GM19351 (cell line): Measurements from ENCODE around the gene NVL.
"Not testable (repeated sequence)": the region's sequence is repeated elsewhere in the genome, so short reads cannot be mapped to it uniquely, and the experiment has no call there.

Source experiments
- ATAC-seq: cut with Tn5 transposase; IDR thresholded peaks from one replicate; pipeline ENCODE4 v1.9.1; 2021; ENCODE audit warnings: mild to moderate bottlenecking, moderate library complexity; ENCODE audit not compliant: unreplicated experiment

NVL gene

DNA sequence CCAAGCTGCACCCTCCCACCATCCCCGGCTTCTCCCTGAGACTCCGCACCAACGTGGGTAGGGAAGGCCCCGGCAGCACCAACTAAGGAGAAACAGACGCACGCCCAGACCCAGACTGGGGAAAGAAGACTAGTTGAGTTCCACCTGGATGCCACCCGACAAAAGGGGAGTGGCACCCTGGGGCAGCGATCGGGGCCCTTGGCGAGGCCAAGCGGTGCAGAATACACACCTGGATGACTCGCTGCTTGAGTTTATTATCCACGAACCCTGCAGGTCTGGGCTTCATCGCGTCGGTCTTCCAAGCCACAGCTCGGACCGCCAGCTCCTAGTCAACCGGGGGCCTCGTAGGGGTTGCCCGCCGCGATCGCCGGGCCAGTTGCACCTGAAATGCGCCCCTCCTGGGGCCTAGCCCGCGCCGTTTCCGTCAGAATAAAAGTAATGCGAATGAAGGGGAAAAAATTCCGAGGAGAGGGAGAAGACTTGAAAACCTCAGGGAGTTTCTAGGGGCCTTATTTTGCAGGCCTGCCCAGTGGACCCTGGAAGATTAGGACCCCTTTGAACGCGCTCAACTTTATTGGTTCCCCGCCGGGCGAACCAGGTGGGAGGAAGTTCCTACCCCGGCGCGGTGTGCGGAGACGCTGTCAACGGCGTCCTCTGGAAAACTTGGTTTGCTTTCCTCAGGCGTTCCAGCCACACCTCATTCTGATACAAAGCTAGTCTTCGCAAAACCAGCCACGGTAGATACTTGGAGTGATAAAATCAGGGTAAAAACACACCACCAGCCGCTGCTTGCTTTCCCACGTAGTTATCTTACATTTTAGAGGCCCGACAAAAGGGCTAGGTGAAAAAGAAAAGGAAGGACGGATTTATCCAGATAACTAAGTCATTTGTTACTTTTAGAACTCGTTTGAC is at the start of gene NVL:
TSS of gene NVL (minus strand) at position 331 of the 912 bp plus-strand sequence. CDS start at position 286, 45 bp downstream.
- peak; percentile 81 for ATAC-seq

DNA sequence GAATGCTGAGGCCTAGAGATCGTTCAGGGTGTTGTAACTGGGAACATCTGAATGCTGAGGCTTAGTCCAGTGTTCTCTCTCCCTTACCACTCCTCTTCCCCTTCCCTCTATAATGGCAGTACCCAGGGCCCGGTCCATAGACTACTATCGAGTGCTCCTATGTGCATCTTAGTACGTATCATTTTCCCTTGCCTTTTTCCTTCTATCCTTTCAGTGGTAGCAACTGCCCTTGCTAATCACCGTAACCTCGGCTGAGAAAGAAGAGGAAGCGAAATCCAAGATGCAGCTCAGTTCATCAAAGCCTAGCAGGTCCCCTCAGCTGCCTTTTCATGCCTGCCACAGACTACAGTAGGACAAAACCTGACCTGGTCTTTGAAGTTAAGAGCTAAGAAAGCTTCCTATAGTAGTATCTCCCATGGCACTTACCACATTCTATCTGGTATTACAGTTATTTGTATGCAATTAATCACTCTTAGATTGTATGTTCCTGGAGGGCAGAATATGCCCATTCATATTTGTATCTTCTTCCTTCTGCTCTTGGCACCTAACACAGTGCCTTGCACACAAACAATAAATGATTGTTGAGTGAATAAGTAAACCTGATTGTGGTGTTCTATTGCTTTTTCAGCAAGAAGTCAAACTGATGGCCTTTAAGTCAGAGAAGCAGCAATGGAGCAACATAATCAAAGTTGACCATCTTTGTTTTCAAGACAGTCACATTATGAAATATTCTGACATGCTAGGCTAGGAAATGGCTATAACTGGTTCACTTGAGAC is 49.1 kb upstream of the NVL start:
- peak; percentile 40 for ATAC-seq

DNA sequence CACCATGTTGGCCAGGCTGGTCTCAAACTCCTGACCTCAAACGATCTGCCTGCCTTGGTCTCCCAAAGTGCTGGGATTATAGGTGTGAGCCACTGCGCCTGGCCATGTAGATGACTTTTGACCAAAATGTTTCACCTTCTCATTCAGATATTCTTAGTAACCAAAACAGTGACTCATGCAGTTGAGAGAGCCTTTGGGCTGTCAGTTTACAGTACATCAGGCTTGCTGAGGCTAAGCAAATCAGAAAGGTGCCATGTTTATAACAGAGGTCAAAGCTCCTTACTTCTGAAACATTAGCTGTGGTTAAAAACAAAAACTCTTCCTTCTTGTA is 47.7 kb upstream of the NVL start:
- ATAC-seq: peak; percentile 68

DNA sequence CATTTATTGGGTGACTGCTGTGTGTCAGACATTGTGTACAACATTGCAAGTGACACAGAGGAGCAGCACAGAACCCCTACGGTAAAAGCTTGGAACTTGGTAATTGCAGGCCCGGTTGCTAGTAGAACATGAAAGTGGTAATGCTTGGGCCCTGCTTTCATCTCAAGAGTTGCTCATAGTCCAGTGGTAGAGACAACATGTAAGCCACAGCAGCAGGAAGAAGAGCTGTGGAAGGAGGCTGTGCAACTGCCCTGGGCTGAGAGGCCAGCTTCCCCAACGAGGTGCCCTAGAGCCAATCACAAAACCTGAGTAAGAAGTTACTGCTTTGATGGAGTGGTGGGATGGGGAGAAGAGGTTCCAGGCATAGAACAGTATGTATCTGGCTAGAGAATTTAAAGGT is 45.1 kb upstream of the NVL start:
- ATAC-seq: no peak

DNA sequence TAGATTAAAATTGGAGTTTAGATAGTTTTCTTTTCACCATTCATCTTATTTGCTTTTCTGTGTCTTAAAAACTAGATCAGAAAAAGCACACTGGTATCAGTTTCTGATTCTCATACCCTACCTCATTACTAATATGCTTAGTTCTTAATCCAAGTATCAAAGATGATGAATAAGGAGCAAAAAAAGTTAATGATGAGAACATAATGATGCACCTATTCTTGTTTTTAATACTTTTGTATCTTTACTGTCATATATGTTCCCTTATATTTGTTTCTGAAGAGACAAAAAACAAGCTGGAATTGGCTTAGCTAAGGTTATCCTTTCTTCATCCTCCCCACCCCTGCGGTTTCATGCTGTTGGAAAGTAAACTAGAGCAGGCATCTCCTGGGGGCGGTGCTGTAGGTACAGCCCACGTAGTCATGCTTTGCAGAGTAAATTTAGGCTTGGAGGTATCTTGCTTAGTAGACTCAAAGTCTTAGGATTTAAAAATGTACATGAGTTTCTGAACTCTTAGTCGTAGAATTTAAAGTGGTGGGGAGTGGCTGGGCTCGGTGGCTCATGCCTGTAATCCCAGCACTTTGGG is 43.1 kb upstream of the NVL start:
- no peak for ATAC-seq

DNA sequence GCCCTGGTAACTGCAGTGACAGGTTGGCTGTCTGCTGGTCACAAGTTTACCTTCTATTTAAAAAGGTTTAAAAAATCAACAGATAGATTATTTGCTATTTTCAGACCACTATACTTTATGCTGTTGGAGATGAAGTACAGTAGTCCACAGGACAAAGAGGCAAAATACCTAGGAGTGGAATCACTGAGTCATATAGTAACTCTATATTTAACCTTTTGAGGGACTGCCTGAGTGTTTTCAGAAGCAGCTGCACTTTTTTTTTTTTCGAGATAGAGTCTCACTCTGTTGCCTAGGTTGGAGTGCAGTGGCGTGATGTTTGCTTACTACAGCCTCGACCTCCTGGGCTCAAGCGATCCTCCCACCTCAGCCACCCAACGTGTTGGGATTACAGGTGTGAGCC is 38.4 kb upstream of the NVL start:
- ATAC-seq: peak; percentile 92

DNA sequence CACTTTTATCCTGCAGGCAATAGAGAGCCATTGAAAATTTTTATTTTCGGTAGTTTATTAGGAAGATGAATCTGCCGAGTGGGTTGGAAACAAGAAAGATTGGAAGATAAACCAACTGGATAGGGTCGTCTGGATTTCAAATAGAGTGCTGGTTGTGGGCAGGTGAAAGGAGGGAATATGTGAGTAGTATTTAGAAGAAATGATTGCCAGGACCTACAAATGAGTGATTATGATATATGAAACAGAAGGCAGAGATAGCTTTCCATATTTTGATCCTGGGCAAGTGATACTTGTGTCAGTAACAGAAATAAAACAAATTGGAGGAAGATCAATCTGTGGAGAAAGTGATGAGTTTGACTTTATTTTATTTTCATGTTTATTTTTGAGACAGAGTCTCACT is 29.2 kb upstream of the NVL start:
- no peak for ATAC-seq

DNA sequence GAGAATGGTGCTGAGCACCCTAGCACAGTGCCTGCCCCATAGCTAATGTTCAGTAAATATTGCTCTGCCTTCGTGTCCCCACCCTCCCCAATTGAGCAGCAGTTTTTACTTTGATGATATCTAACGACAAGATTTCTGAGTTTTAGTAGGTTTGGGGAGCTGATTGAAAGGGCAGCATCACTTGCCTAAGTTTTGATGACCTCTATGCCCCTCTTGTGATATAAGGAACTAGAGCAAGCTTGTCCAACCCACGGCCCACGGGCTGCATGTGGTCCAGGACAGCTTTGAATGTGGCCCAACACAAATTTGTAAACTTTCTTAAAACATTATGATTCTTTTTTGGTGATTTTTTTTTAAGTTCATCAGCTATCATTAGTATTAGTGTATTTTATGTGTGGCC is 28.3 kb upstream of the NVL start:
- ATAC-seq: no peak

DNA sequence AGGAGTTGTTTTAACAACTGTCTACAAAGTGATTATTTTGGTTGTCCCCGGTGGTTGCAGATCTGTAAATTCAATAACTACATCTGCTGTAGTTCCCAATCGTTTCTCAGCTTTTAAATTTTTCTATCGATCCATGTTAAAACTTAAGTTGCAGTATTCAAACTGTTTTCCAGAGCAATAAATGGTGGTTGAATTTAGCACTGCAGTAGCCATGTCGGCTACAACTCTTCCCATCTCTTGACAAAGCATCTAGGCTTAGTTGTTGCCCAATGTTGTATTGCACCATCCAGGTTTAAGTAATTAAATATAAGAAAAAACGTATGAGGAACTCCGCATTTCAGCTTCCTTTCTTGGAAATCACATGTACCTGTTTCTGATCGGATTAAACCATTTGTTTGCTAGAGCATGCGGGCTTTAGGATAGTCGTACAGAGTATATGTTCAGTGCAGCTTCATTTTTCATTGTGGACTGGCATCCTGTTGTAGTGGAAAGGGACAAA is 27.7 kb upstream of the NVL start:
- ATAC-seq: no peak

DNA sequence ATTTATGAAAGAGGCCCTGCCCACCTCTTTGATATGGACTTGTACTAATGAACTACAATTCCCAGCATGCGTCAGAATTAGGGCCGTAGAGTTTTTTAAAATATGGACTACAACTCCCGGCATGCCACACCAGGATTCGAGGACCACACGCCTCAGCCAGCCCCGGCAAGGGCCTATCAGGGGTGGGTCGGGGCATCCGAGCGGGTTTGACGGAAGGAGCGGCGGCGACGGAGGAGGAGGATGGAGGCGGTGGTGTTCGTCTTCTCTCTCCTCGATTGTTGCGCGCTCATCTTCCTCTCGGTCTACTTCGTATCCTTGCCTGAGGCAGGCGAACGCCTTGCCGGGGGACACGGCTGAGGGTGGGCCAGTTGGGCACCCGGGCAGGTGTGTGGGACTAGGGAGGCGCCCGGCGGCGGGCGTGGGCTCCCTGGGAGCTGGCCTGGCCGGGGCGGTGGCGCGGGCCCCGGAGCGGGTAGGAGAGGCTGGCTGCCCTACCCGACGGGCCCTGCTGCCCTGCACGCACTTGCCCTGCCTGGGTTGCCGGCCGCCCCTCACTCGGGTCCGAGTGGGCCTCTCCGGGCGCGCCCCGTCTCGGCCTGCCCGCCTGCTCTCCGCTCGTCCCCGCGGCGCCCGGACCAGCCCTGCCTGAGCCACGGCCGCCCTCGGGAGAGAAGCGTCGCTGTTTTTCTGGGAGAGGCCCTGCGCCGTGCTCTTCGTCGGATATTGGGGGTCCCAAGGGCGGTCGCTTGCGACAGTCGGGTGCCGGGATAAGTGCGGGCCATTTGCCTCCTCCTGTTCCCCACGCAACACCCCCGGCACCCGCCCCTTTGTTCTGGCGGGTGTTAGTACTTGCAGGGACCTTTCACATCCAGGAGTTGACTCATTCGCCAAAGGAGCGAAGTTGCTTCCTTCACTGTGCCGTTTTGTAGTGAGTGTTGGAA is 27.0 kb upstream of the NVL start, which contains the start of gene CNIH4:
TSS of gene CNIH4 (plus strand) at position 195 of the 941 bp plus-strand sequence. CDS start at position 241, 46 bp downstream.
- peak; percentile 98 for ATAC-seq

DNA sequence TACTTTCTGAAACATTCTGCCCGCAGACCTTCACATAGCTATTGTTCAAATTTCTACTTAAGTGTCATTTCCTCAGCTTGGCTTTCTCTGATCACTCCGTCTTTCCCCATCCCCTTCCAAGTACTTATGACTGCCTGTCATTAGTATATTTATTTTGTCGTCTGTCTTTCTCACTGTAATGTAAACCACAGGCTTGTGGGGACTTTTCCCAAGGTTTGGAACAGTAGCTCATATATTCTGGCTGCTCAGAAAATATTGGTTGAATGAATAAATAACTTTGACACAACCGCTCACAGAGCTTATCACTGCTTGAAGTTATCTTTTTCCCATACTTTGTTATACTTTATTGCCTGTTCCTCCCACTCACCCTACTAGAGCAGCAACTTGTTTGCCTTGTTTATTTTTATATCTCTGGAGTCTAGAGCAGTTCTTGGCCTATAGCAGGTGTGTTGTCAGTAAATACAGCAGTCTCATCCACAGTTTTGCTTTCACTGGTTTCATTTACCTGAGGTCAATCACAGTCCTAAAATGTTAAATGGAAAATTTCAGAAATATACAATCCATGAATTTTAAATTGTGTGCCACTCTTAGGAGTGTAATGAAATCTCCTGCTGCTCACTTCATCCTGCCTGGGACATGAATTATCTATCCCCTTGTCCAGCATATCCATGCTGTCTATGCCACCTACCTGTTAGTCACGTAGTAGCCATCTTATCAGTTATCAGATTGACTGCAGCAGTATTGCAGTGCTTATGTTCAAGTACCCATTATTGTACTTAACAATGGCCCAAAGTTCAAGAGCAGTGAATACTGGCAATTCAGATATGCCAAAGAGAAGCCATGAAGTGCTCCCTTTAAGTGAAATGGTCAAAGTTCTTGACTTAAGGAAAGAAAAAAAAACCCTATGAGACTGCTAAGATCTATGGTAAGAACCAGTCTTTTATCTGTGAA is 24.3 kb upstream of the NVL start:
- no peak for ATAC-seq

DNA sequence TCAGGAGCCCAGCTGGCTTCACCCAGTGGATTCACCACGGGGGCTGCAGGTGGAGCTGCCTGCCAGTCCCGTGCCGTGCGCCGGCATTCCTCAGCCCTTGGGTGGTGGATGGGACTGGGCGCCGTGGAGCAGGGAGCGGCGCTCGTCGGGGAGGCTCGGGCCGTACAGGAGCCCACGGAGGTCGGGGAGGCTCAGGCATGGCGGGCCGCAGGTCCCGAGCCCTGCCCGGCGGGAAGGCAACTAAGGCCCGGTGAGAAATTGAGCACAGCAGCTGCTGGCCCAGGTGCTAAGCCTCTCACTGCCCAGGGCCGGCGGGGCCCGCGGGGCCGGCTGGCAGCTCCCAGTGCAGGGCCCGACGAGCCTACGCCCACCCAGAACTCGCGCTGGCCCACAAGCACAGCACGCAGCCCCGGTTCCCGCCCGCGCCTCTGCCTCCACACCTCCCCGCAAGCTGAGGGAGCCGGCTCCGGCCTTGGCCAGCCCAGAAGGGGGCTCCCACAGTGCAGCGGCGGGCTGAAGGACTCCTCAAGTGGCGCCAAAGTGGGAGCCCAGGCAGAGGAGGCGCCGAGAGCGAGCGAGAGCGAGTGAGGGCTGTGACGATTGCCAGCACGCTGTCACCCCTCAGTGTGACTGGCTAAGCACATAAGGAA is 22.6 kb upstream of the NVL start:
- not testable (repeated sequence) for ATAC-seq

DNA sequence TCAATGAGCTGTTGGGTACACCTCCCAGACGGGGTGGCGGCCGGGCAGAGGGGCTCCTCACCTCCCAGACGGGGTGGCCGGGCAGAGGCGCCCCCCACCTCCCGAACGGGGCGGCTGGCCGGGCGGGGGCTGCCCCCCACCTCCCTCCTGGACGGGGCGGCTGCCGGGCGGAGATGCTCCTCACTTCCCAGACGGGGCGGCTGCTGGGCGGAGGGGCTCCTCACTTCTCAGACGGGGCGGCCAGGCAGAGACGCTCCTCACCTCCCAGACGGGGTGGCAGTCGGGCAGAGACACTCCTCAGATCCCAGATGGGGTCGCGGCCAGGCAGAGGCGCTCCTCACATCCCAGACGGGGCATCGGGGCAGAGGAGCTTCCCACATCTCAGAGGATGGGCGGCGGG is 19.7 kb upstream of the NVL start:
- ATAC-seq: not testable (repeated sequence)

DNA sequence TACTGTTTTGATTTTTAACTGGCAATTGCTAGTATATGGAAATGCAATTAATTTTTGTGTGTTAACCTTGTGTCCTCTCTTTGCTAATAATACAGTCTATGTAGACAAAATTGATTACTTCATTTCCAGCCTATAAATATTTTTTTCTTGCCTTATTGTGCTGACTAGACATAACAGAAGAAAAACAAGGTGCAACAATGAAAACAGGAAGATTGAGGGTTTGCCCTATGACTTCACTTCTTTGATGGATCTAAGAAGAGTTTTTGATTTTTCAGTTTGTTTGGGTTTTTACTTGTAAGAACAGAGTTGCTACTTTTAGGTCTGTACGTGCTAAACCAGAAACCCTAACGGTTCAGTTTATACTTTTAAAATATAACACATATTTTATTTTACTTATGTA is 18.2 kb upstream of the NVL start:
- ATAC-seq: no peak

DNA sequence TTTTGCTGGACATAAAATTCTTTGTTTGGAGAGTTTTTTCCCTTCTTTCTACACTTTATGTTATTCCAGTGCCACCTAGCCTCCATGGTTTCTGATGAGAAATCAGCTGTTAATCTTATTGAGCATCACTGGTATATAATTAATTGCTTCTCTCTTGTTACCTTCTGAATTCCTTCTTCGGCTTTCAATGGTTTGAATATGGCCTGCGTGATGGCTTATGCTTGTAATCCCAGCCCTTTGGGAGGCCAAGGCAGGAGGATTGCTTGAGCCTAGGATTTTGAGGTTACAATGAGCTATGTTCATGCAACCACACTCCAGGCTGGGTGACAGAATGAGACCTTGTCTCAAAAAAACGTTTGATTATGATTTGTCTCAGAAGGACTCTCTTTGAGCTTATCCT is 13.7 kb upstream of the NVL start:
- ATAC-seq: no peak

DNA sequence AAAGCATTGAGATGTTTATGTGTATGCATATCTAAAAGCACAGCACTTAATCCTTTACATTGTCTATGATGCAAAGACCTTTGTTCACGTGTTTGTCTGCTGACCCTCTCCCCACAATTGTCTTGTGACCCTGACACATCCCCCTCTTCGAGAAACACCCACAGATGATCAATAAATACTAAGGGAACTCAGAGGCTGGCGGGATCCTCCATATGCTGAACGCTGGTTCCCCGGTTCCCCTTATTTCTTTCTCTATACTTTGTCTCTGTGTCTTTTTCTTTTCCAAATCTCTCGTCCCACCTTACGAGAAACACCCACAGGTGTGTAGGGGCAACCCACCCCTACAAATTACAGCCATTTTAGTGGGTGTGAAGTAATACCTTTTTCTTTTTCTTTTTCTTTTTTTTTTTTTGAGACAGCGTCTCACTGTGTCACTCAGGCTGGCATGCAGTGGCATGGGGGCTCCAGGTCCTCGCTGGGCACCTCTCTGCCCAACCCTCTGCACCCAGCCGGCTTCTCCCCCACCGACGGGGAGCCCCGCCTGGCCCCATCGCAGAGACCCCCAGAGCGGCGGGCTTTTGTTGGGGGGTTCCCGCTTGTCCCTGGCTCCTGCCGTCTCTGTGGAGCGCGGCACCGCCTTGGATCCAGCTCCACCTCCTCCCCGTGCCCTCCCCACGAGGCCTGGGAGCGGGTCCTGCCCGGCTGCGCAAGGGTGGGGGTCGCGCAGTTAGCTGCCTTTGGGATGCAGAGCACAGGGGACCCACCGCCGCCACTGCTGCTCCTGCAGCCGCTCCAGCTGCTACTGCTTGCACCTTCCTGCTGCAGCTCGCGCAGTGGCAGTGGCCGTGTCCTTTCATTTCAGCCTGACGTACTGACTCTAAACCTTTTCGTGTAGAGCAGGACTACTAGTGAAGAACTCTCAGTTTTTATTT is 10.7 kb upstream of the NVL start:
- ATAC-seq: peak; percentile 66

DNA sequence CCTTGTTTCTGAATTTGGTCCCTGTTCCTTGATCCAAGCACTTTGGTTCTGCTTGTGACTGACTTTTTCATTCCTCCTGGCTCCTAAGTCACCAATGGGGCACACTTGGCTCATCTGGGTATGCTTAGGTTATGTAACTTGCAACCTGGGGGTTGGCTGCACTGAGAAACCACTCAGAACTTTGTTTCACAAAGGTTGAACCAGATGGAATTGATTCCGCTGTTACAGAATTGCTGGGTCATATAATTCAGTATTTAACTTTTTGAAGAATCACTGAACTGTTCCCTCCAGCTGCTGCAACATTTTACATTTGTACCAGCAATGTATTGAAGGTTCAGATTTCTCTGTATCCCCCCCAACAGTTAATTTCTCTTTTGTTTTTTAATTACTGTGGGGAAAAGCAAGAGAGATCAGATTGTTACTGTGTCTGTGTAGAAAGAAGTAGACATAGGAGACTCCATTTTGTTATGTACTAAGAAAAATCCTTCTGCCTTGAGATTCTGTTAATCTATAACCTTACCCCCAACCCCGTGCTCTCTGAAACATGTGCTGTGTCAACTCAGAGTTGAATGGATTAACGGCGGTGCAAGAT is 9.6 kb upstream of the NVL start:
- no peak for ATAC-seq
